Measurements from ENCODE around the gene OR3A3. TPM values are rescaled to one million over a fixed set of nuclear protein-coding genes. Genes with fewer than 3 reads are reported as not detected.
"Not testable (repeated sequence)": the region's sequence is repeated elsewhere in the genome, so short reads cannot be mapped to it uniquely, and the experiment has no call there.

OR3A3 gene
- total and polyA plus RNA-seq, 12 donors, result not detected

DNA sequence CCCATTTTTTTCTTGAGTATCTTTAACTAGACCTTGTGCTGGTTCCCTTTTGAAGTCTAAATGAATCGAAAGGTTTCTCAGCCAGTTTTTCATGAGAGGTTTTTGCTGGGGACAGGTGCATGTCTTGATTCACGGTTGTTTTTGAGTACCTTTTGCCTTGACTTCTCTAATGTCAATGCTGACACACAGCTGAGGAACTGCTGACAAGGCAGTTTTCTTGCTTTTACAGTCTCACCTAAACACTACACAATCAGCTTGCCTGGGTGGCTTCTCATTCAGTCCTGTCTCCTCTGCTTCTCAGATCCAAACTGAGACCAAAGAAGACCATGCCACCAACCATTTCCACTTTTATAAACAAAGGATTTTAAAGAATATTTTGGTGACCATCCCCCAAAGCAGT lies 7.1 kb downstream of the OR3A3 start:
- no peaks in the 10 kb centered on the region for H3K36me3 ChIP-seq (replicated peaks in 1 of 2)
- H3K9me3 ChIP-seq (replicated peaks in 1 of 3), result no peaks in the 10 kb centered on the region
- WGBS, 4 donors, result 43 to 61% (median 47%) methylated on average over 2 of the region's 2 CpGs
- no peak overlapping the region for H3K4me3 ChIP-seq
- H3K27me3 ChIP-seq, result no peaks in the 10 kb centered on the region
- no peak overlapping the region for H3K27ac ChIP-seq
- intact Hi-C loops (cut with DNase I), result no loop called here
- TF ChIP-seq, protein P1, sequence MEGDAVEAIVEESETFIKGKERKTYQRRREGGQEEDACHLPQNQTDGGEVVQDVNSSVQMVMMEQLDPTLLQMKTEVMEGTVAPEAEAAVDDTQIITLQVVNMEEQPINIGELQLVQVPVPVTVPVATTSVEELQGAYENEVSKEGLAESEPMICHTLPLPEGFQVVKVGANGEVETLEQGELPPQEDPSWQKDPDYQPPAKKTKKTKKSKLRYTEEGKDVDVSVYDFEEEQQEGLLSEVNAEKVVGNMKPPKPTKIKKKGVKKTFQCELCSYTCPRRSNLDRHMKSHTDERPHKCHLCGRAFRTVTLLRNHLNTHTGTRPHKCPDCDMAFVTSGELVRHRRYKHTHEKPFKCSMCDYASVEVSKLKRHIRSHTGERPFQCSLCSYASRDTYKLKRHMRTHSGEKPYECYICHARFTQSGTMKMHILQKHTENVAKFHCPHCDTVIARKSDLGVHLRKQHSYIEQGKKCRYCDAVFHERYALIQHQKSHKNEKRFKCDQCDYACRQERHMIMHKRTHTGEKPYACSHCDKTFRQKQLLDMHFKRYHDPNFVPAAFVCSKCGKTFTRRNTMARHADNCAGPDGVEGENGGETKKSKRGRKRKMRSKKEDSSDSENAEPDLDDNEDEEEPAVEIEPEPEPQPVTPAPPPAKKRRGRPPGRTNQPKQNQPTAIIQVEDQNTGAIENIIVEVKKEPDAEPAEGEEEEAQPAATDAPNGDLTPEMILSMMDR (IDR thresholded peaks at IDR 0.05), result no peak
- TF ChIP-seq POLR2A (IDR thresholded peaks at IDR 0.05), result no peak
- no peaks in the 10 kb centered on the region for H3K4me1 ChIP-seq (replicated peaks in 1 of 2)
- DNase-seq, result no peak

- H3K36me3 ChIP-seq (replicated peaks in 1 of 2); H3K4me1 ChIP-seq (replicated peaks in 1 of 2); H3K4me3 ChIP-seq; H3K27me3 ChIP-seq; H3K27ac ChIP-seq; intact Hi-C loops (cut with DNase I); H3K9me3 ChIP-seq (replicated peaks in 1 of 3): not testable (repeated sequence)
- peak in 2 of 7 donors; percentile 2 to 8 for DNase-seq
- 28 to 35% (median 33%) methylated on average over 7 of the region's 7 CpGs for WGBS, 4 donors
Observed at GRCh38 chr17:3433215-3433614, 22.0 kb downstream of the OR3A3 start.

DNA sequence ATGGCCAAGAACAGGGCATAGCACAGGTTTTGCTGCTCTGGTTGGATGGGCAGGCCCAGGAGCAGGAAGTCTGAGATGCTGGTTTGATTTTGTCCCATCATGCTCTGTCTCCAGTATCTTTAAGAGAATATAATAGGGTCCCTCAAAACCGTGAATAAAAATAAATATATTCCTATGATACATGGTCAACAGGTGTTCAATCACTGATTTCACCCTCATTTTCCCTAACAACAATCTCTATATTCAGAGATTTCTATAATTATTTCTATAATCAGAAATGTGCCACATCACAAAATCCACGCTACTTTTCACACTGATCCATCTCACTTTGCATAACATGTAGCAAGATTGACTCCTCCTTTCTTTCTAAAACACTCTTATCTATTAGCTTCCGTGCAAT lies 22.6 kb downstream of the OR3A3 start, which contains the start of gene OR1E2:
Gene OR1E2, minus strand, starts transcription at position 101 of the 400 bp plus-strand sequence. Its CDS starts 0 bp downstream, at position 101.
- intact Hi-C loops (cut with DNase I), result no loop called here
- Histone ChIP-seq H3K27me3 (no peaks in the 10 kb centered on the region), H3K9me3 (replicated peaks in 1 of 3) (no peaks in the 10 kb centered on the region), H3K4me1 (replicated peaks in 1 of 2) (no peaks in the 10 kb centered on the region), H3K27ac (no peak within 1 kb of the TSS), H3K4me3 (no peak within 1 kb of the TSS), H3K36me3 (replicated peaks in 1 of 2) (no peaks in the 10 kb centered on the region)
- TF ChIP-seq, protein P1 (IDR thresholded peaks at IDR 0.05), result no peak
- no peak for TF ChIP-seq POLR2A (IDR thresholded peaks at IDR 0.05)
- DNase-seq, result no peak
- WGBS, 4 donors, result 68 to 74% (median 70%) methylated on average over 3 of the region's 3 CpGs

GRCh38 chr17:3438368-3438767 lies 27.2 kb downstream of the OR3A3 start:
- no peaks in the 10 kb centered on the region for H3K27me3 ChIP-seq
- TF ChIP-seq, protein P1 (IDR thresholded peaks at IDR 0.05), result no peak
- no peak for TF ChIP-seq POLR2A (IDR thresholded peaks at IDR 0.05)
- no peaks in the 10 kb centered on the region for H3K4me1 ChIP-seq (replicated peaks in 1 of 2)
- intact Hi-C loops (cut with DNase I), result no loop called here
- no peaks in the 10 kb centered on the region for H3K36me3 ChIP-seq (replicated peaks in 1 of 2)
- H3K4me3 ChIP-seq, result no peak overlapping the region
- WGBS, 4 donors, result 60 to 77% (median 67%) methylated on average over 1 of the region's 1 CpG
- no peak for DNase-seq
- H3K27ac ChIP-seq, result no peak overlapping the region
- no peaks in the 10 kb centered on the region for H3K9me3 ChIP-seq (replicated peaks in 1 of 3)

DNA sequence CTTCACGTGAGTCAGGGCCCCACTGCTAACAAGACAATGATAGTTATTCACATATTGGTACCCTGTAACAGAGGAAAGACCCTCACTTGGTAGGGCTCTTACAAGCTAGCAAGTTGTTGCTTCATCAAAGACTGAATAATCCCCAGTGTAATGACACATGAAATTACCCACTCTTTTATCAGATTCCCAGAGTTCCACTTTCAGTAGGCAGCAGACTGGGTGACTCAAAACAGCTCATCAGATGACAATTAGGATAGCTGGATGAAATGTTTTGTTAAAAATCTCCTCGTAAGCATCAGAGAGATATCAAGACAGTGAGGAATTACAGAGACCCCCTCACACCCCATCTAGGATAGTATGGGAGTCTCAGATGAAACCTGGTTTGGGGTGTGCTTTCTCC lies 29.3 kb downstream of the OR3A3 start:
- TF ChIP-seq POLR2A (IDR thresholded peaks at IDR 0.05), result no peak
- TF ChIP-seq, protein P1 (IDR thresholded peaks at IDR 0.05), result no peak
- Histone ChIP-seq H3K27me3 (no peaks in the 10 kb centered on the region), H3K4me3 (no peak overlapping the region), H3K4me1 (replicated peaks in 1 of 2) (no peaks in the 10 kb centered on the region), H3K36me3 (replicated peaks in 1 of 2) (no peaks in the 10 kb centered on the region), H3K9me3 (replicated peaks in 1 of 3) (no peaks in the 10 kb centered on the region), H3K27ac (no peak overlapping the region)
- intact Hi-C loops (cut with DNase I), result no loop called here
- no peak for DNase-seq
- 46 to 67% (median 61%) methylated on average over 2 of the region's 2 CpGs for WGBS, 4 donors

Data from adrenal gland (tissue), 12 donors.